ENCODE data around the gene PRSS38.

GRCh38 chr1:227808566-227808965 is 6.9 kb upstream of the PRSS38 start:
- TF ChIP-seq CTCF (IDR thresholded peaks at IDR 0.05 in 2 of 3, conservative IDR thresholded peaks at IDR 0.05 in 1 of 3; ENCODE audit: control insufficient read depth in 2 of 3, extremely low read depth in 1 of 3, insufficient read depth in 1 of 3, low read depth in 3 of 3, low read length in 3 of 3): no peak
- TF ChIP-seq TCF12 (IDR thresholded peaks at IDR 0.05; ENCODE audit: low read depth, low read length): no peak
- no peak for TF ChIP-seq CEBPZ (IDR thresholded peaks at IDR 0.05; ENCODE audit: low read depth, low read length)
- TF ChIP-seq WRNIP1 (IDR thresholded peaks at IDR 0.05; ENCODE audit: borderline replicate concordance, low read depth, low read length): no peak
- no peak for TF ChIP-seq HDAC2 (IDR thresholded peaks at IDR 0.05)
- TF ChIP-seq USF2 (IDR thresholded peaks at IDR 0.05; ENCODE audit: borderline replicate concordance, low read depth, low read length): no peak
- no peak for TF ChIP-seq POLR2A (IDR thresholded peaks at IDR 0.05; ENCODE audit: low read depth, low read length)
- no peak for TF ChIP-seq IKZF1 (conservative IDR thresholded peaks at IDR 0.05)
- TF ChIP-seq SP1 (IDR thresholded peaks at IDR 0.05; ENCODE audit: low read depth, low read length): no peak
- TF ChIP-seq NR2C1 (IDR thresholded peaks at IDR 0.05): no peak

All from GM12878 (cell line).